Stomach (tissue), 9 donors: Measurements from ENCODE around the gene MAPRE2. TPM values are rescaled to one million over a fixed set of nuclear protein-coding genes. Genes with fewer than 3 reads are reported as not detected.

Experiments
- DNase-seq, 2 donors: peaks; one replicate each; pipeline versions ENCODE4 v3.0.0 to v3.0.0-alpha.2; 2013 to 2019
- H3K27ac ChIP-seq, 5 donors: fragments of 200-600 bp in 4 of 5; sonication (generic) in 4 of 5; one replicate each; pipeline ENCODE4 v1.5.1; 2013 to 2019; ENCODE audit warnings: mild to moderate bottlenecking in 1 of 5, moderate library complexity in 1 of 5
- H3K27me3 ChIP-seq, 3 donors: fragments of 200-600 bp; sonication (generic); one replicate each; pipeline ENCODE4 v1.5.1; 2017 to 2019; ENCODE audit warnings: mixed run types in 1 of 3
- H3K36me3 ChIP-seq, 4 donors: fragments of 200-600 bp; sonication (generic); 1 replicate in 3 of 4; 2 replicates in 1 of 4; pipeline ENCODE4 v1.5.1; 2016 to 2019
- H3K4me1 ChIP-seq, 4 donors: fragments of 200-600 bp; sonication (generic); one replicate each; pipeline ENCODE4 v1.5.1; 2016 to 2019
- H3K4me3 ChIP-seq, 4 donors: fragments of 200-600 bp; sonication (generic) in 3 of 4; one replicate each; pipeline ENCODE4 v1.5.1; 2016 to 2019; ENCODE audit warnings: mild to moderate bottlenecking in 1 of 4
- H3K9me3 ChIP-seq, 4 donors: fragments of 200-600 bp; sonication (generic); one replicate each; pipeline ENCODE4 v1.5.1; 2016 to 2019
- EP300 ChIP-seq: sonication (generic); formaldehyde crosslinking; IDR thresholded peaks from one replicate; pipeline ENCODE4 v1.6.1; 2017; ENCODE audit warnings: antibody characterized with exemption
- POLR2A ChIP-seq, 4 donors: fragments of 450-650 bp; IDR thresholded peaks; one replicate each; pipeline ENCODE4 v1.6.1; 2016; ENCODE audit warnings: antibody characterized with exemption in 4 of 4, control low read depth in 2 of 4, mild to moderate bottlenecking in 1 of 4, moderate library complexity in 1 of 4
- POLR2AphosphoS5 ChIP-seq, 3 donors: sonication (generic); formaldehyde crosslinking; IDR thresholded peaks; one replicate each; pipeline ENCODE4 v1.6.1; 2016; ENCODE audit warnings: antibody characterized with exemption in 3 of 3
- WGBS, 5 donors: extraction: QIAGEN DNeasy Blood & Tissue Kit in 3 of 5; methylation state at CpG; one replicate each; pipeline versions ENCODE4 v1.1.5 to v1.1.7; 2013 to 2018; 5-methylcytosine and 5-hydroxymethylcytosine counted together
- intact Hi-C: fragments of 100-400 bp; cut with DNase I; formaldehyde crosslinking; loops from one replicate; pipeline ENCODE4 v1.15.1; 2023; ENCODE audit warnings: low total_unique reads
- polyA plus RNA-seq, 3 donors: library from polyadenylated mRNA; stranded (reverse); fragments of 200-250 nt; gene quantifications; one replicate each; pipeline ENCODE4 v1.2.3, GENCODE V29; 2013
- total RNA-seq, 5 donors: library from RNA; depleted of rRNA; stranded (reverse); fragments of >200 nt; gene quantifications; one replicate each; pipeline versions ENCODE4 v1.1.0 to v1.2.3, GENCODE V29; 2014 to 2016
- TF ChIP-seq, protein P1 (sequence below), 7 experiments: fragments of 450-650 bp in 4 of 7; fragments of 200-600 bp in 3 of 7; sonication (generic) in 3 of 7; IDR thresholded peaks; one replicate each; pipeline ENCODE4 v1.5.1; 2016 to 2019; ENCODE audit warnings: antibody characterized with exemption in 7 of 7, control low read depth in 2 of 7, mild to moderate bottlenecking in 1 of 7
- donor health status: healthy with polysubstance abuse.
- donor health status: Bipolar disorder and iron deficiency.
- donor health status: healthy.

Gene MAPRE2
- total and polyA plus RNA-seq, 8 donors, result 7.4 to 258 (median 24.2) TPM

DNA sequence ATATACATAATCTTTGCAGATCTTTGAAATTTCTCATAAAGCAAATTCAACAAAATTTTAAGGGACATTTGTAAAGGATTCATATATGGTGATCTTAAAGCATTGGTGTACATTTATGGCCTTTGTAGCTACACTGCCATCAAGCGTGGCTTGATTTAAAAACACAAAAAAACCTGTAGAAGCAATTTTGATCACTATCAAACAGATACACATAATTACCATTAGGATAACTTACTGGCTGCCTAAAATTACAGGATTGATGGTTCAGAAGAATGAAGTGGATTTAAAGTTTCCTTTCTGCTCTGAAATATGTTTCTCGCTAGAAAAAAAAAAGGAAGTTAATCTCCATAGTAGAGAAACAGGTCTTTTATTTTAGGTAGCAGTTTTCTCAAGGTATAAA is 31.4 kb downstream of the MAPRE2 start:
- Histone ChIP-seq H3K9me3 (no peaks in the 10 kb centered on the region), H3K27ac (no peak overlapping the region), H3K4me1 (peaks cover 0 to 31% (median 17%) of the 10 kb centered on the region in 4 donors), H3K36me3 (peaks cover 0 to 19% (median 15%) of the 10 kb centered on the region in 4 donors), H3K4me3 (no peak overlapping the region), H3K27me3 (no peaks in the 10 kb centered on the region)
- DNase-seq, result no peak
- intact Hi-C loops, result no loop called here
- WGBS, 5 donors, result 76 to 85% (median 83%) methylated on average over 2 of the region's 2 CpGs
- TF ChIP-seq EP300 (no peak), POLR2AphosphoS5 (IDR thresholded peaks at IDR 0.05) (no peak), POLR2A (IDR thresholded peaks at IDR 0.05) (no peak)
- TF ChIP-seq, protein P1, sequence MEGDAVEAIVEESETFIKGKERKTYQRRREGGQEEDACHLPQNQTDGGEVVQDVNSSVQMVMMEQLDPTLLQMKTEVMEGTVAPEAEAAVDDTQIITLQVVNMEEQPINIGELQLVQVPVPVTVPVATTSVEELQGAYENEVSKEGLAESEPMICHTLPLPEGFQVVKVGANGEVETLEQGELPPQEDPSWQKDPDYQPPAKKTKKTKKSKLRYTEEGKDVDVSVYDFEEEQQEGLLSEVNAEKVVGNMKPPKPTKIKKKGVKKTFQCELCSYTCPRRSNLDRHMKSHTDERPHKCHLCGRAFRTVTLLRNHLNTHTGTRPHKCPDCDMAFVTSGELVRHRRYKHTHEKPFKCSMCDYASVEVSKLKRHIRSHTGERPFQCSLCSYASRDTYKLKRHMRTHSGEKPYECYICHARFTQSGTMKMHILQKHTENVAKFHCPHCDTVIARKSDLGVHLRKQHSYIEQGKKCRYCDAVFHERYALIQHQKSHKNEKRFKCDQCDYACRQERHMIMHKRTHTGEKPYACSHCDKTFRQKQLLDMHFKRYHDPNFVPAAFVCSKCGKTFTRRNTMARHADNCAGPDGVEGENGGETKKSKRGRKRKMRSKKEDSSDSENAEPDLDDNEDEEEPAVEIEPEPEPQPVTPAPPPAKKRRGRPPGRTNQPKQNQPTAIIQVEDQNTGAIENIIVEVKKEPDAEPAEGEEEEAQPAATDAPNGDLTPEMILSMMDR (IDR thresholded peaks at IDR 0.05), result no peak

DNA sequence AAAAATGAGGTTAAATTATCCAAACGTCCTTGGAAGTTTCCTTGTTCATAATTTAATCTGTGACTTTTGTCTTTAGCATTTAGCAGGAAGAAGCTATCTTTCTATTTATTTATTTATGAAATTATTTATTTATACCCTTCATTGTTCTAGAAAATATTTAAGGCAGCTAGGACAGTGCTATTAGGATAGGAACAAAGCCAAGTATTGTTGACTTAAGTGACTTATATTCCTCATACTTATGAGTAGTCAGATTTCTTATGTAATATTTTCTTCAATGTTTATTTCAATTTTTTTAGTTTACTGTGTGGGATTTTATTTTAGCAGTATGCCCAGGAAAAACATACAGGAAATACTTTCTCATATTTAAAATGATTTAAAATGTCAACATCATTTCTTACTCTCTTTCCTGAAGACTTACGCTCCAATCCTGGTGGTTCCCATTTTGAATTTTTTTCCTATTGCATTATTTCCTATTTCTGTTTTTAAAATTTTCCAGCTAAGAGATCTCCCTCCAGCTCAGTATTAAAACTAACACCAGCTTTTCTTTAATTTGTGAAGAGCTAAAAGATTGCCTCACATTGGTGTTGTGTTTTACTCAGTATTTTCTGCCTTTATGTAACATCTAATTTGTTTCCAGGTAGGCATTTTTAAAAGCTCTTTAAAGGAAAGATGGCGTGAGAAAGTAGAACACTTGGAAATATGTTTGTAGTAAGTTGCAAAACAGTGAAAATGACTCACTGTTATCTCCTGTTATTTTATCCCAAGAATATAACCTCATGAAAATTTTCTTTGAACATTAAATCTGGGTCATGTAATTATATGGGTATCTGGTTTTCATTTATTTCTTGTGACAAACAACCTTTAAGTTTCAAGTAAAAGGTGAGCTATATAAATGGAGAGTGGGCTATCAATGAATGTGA is 32.2 kb downstream of the MAPRE2 start:
- Histone ChIP-seq H3K9me3 (no peaks in the 10 kb centered on the region), H3K27me3 (no peaks in the 10 kb centered on the region), H3K4me1 (peaks cover 0 to 31% (median 17%) of the 10 kb centered on the region in 4 donors), H3K36me3 (peaks cover 0 to 19% (median 16%) of the 10 kb centered on the region in 4 donors), H3K27ac (peak overlapping the region in 1 of 5 donors; percentile 32), H3K4me3 (no peak overlapping the region)
- 59 to 70% (median 63%) methylated on average over 3 of the region's 3 CpGs for WGBS, 5 donors
- intact Hi-C loops, result no loop called here
- TF ChIP-seq POLR2A (IDR thresholded peaks at IDR 0.05) (no peak), POLR2AphosphoS5 (IDR thresholded peaks at IDR 0.05) (no peak), EP300 (no peak)
- TF ChIP-seq, protein P1 (IDR thresholded peaks at IDR 0.05), result no peak
- no peak for DNase-seq

DNA sequence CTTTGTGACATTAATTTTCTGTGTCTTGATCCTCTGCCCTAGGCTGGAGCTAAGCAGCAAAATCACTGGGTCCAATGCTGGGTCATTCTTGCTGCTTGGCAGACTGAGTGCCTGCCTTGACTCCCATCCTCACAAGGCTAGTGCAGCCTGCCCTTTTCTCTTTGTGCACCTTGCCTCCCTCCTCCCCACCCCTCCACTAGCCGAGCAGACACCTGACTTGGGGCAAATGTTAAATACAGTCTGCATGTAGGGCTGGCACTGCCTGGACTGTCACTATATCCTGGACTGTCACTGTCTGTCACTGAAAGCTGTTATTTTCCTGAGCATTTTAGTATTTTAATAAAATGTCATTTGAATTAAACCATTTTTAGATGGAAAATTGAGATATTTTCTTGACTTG is 33.4 kb downstream of the MAPRE2 start:
- WGBS, 5 donors, result 57 to 84% (median 68%) methylated on average over 1 of the region's 1 CpG
- TF ChIP-seq, protein P1 (IDR thresholded peaks at IDR 0.05), result no peak
- no peak for TF ChIP-seq EP300
- no peak for TF ChIP-seq POLR2A (IDR thresholded peaks at IDR 0.05)
- no peak for TF ChIP-seq POLR2AphosphoS5 (IDR thresholded peaks at IDR 0.05)
- intact Hi-C loops, result no loop called here
- Histone ChIP-seq H3K9me3 (no peaks in the 10 kb centered on the region), H3K4me3 (no peak overlapping the region), H3K27me3 (no peaks in the 10 kb centered on the region), H3K4me1 (peaks cover 0 to 31% (median 17%) of the 10 kb centered on the region in 4 donors), H3K36me3 (peaks cover 0 to 26% (median 17%) of the 10 kb centered on the region in 4 donors), H3K27ac (no peak overlapping the region)
- no peak for DNase-seq

DNA sequence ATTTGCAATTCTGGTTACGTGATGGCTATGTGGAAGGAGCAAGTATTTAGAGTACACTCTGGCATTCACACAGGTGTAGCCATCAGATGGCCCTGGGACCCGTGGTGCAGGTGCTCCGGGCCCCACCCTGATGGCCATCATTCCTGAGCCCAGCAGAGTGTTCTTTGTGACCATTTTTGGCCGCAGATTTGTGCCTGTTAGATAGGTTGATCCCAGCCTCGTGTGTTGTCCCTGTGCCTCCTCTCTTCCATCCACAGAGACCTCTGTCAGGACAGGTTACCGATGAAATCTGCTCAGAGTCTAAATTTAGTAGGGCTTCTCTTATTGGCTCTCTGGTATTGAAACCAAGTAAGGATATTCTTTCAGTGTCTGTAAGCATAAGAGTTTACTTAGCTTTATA is 33.9 kb downstream of the MAPRE2 start:
- 79 to 88% (median 84%) methylated on average over 6 of the region's 6 CpGs for WGBS, 5 donors
- Histone ChIP-seq H3K4me3 (no peak overlapping the region), H3K27ac (no peak overlapping the region), H3K4me1 (peaks cover 0 to 31% (median 17%) of the 10 kb centered on the region in 4 donors), H3K27me3 (no peaks in the 10 kb centered on the region), H3K9me3 (no peaks in the 10 kb centered on the region), H3K36me3 (peaks cover 0 to 26% (median 16%) of the 10 kb centered on the region in 4 donors)
- TF ChIP-seq, protein P1 (IDR thresholded peaks at IDR 0.05), result no peak
- TF ChIP-seq POLR2AphosphoS5 (IDR thresholded peaks at IDR 0.05), result no peak
- TF ChIP-seq EP300, result no peak
- TF ChIP-seq POLR2A (IDR thresholded peaks at IDR 0.05), result no peak
- DNase-seq, result no peak
- intact Hi-C loops, result no loop called here
